ENCODE measurements around the gene DCBLD1. TPM values are rescaled to one million over a fixed set of nuclear protein-coding genes. Genes with fewer than 3 reads are reported as not detected.

Gene DCBLD1
- total and polyA plus RNA-seq, 2 donors (not counting 3 experiments of a cell fraction or from before 2014, with no cell fraction given): 30.2 to 44.3 TPM

DNA sequence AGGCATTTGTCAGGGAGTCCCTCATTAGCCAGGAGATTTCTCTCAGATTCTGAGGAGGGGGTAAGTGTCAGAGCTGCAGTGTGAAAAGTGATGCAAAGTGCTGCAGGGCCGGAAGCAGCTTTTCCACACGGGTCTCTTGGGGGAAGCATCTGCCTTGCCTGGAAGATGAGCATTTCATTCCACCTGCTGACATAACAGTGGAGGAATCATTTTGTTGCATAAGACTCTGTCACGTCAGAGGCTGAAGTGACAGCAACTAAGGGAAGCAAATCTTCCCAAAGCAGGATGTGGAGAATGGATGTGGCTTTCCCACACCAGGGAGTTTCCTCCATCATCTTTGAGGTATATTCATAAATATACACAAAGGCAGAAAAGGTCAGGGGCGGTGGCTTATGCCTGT lies 22.8 kb downstream of the DCBLD1 start:
- Histone ChIP-seq H3K4me2 (ENCODE audit: insufficient read depth, low read length) (no peak overlapping the region), H2AFZ (ENCODE audit: low read depth, low read length) (no peak overlapping the region), H3K9me1 (replicated peaks; ENCODE audit: control insufficient read depth, extremely low read depth, insufficient read depth, low read length) (no peaks in the 10 kb centered on the region), H4K20me1 (replicated peaks; ENCODE audit: control insufficient read depth, extremely low read depth, insufficient read depth, low read length) (no peaks in the 10 kb centered on the region), H3K36me3 (ENCODE audit: control insufficient read depth in 2 of 2, extremely low read depth in 1 of 2, insufficient read depth in 2 of 2, low read length in 2 of 2) (peaks cover 5 to 8% of the 10 kb centered on the region in 2 experiments), H3K4me1 (ENCODE audit: control insufficient read depth, extremely low read depth, insufficient read depth, low read length) (peaks cover 23% of the 10 kb centered on the region), H3K27me3 (ENCODE audit: control insufficient read depth in 2 of 2, insufficient read depth in 2 of 2, low read length in 2 of 2) (no peaks in the 10 kb centered on the region), H3K4me3 (replicated peaks in 1 of 3; ENCODE audit: insufficient read depth in 1 of 3, low read depth in 1 of 3, low read length in 3 of 3) (no peak overlapping the region), H3K9ac (replicated peaks; ENCODE audit: extremely low read depth, insufficient read depth, low read length) (no peak overlapping the region), H3K79me2 (ENCODE audit: control insufficient read depth, insufficient read depth, low read length) (peaks cover 54% of the 10 kb centered on the region), H3K9me3 (replicated peaks; ENCODE audit: control insufficient read depth, insufficient read depth, low read length) (no peaks in the 10 kb centered on the region), H3K27ac (ENCODE audit: insufficient read depth, low read depth, low read length) (no peak overlapping the region)
- DNase-seq (ENCODE audit: low read depth, low spot score) (no peak), FAIRE-seq (no peak)
- dilution Hi-C loops (cut with MboI; ENCODE audit: extremely low pct_ligation_motif_present, low sequenced_read_pairs) (no loop called here), intact Hi-C loops (cut with micrococcal nuclease) (no loop called here)
- CTCF ChIA-PET: interaction anchor here (1.0 to 1.4 kb wide), 3 partner anchors 9 to 22 kb away, joined by 3 read pairs; no protein-coding TSS in a partner anchor
- TF ChIP-seq, protein P1, sequence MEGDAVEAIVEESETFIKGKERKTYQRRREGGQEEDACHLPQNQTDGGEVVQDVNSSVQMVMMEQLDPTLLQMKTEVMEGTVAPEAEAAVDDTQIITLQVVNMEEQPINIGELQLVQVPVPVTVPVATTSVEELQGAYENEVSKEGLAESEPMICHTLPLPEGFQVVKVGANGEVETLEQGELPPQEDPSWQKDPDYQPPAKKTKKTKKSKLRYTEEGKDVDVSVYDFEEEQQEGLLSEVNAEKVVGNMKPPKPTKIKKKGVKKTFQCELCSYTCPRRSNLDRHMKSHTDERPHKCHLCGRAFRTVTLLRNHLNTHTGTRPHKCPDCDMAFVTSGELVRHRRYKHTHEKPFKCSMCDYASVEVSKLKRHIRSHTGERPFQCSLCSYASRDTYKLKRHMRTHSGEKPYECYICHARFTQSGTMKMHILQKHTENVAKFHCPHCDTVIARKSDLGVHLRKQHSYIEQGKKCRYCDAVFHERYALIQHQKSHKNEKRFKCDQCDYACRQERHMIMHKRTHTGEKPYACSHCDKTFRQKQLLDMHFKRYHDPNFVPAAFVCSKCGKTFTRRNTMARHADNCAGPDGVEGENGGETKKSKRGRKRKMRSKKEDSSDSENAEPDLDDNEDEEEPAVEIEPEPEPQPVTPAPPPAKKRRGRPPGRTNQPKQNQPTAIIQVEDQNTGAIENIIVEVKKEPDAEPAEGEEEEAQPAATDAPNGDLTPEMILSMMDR (IDR thresholded peaks at IDR 0.05; ENCODE audit: extremely low read depth in 1 of 2, insufficient read depth in 1 of 2, low read depth in 1 of 2, low read length in 2 of 2): no peak
- TF ChIP-seq GATA2 (IDR thresholded peaks at IDR 0.05; ENCODE audit: insufficient read depth, insufficient read length, low read depth, low read length) (no peak), POLR2A (IDR thresholded peaks at IDR 0.05; ENCODE audit: low read depth, low read length) (no peak), JUN (IDR thresholded peaks at IDR 0.05; ENCODE audit: borderline replicate concordance, insufficient read depth, insufficient read length, low read depth) (no peak), FOS (IDR thresholded peaks at IDR 0.05; ENCODE audit: borderline replicate concordance, insufficient read depth, low read length) (no peak), POLR2AphosphoS5 (IDR thresholded peaks at IDR 0.05; ENCODE audit: insufficient read depth, low read depth, low read length) (no peak), EZH2 (IDR thresholded peaks at IDR 0.05; ENCODE audit: borderline replicate concordance, low read depth, low read length, severe bottlenecking) (no peak), MYC (IDR thresholded peaks at IDR 0.05; ENCODE audit: low read depth, low read length) (no peak)
- TF ChIP-seq, protein P2, sequence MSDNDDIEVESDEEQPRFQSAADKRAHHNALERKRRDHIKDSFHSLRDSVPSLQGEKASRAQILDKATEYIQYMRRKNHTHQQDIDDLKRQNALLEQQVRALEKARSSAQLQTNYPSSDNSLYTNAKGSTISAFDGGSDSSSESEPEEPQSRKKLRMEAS (IDR thresholded peaks at IDR 0.05; ENCODE audit: insufficient read depth, insufficient read length): no peak
- POLR2A ChIA-PET: no interaction called here
- no TSS peak for BruUV-seq (replicated peaks)

All from endothelial cell of umbilical vein (primary cell).